Measurements from ENCODE around the gene ZNF217. TPM values are rescaled to one million over a fixed set of nuclear protein-coding genes. Genes with fewer than 3 reads are reported as not detected.

The ZNF217 gene
- total RNA-seq, 2 experiments from 2014 or later: 83.5 to 87.4 TPM

DNA sequence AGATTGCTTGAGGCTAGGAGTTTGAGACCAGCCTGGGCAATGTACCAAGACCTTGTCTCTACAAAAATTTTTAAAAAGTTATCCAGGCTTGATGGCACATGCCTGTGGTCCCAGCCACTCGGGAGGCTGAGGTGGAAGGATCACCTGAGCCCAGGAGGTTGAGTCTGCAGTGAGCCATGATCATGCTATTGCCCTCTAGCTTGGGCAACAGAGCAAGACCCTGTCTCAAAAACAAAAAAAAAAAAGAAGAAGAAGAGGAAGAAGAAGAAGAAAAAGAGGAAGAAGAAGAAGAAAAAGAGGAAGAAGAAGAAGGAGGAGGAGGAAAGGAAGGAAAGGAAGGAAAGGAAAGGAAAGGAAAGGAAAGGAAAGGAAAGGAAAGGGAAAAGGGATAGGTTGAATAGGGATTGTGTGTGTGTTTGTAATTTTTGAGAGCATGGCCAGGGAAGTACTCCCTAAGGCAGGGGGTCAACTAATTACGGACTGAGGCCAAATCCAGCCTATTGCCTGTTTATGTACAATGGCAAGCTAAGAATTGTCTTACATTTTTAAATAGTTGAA, 43.0 kb upstream of the ZNF217 start:
- Mint-ChIP-seq H3K27ac (no peak overlapping the region), H3K27me3 (no peaks in the 10 kb centered on the region), H3K4me1 (ENCODE audit: low read depth) (peaks cover 37% of the 10 kb centered on the region), H3K36me3 (ENCODE audit: low read depth) (no peaks in the 10 kb centered on the region), H3K9me3 (no peaks in the 10 kb centered on the region), H3K4me3 (no peak overlapping the region)
- no peaks in the 10 kb centered on the region for H3K9me3 ChIP-seq (ENCODE audit: control insufficient read depth in 1 of 2, insufficient read depth in 1 of 2, low read length in 2 of 2)
- CTCF ChIA-PET: interaction anchor here (0.6 to 1.0 kb wide), 4 partner anchors 14 to 236 kb away, joined by 3 to 4 read pairs (median 3); no protein-coding TSS in a partner anchor
- DNase-seq (no peak), ATAC-seq (ENCODE audit: poor library complexity) (no peak)
- POLR2A ChIA-PET: interaction anchor here (0.6 kb wide), 1 partner anchor 229 kb away, joined by 3 read pairs; no protein-coding TSS in a partner anchor
- TF ChIP-seq, protein P1, sequence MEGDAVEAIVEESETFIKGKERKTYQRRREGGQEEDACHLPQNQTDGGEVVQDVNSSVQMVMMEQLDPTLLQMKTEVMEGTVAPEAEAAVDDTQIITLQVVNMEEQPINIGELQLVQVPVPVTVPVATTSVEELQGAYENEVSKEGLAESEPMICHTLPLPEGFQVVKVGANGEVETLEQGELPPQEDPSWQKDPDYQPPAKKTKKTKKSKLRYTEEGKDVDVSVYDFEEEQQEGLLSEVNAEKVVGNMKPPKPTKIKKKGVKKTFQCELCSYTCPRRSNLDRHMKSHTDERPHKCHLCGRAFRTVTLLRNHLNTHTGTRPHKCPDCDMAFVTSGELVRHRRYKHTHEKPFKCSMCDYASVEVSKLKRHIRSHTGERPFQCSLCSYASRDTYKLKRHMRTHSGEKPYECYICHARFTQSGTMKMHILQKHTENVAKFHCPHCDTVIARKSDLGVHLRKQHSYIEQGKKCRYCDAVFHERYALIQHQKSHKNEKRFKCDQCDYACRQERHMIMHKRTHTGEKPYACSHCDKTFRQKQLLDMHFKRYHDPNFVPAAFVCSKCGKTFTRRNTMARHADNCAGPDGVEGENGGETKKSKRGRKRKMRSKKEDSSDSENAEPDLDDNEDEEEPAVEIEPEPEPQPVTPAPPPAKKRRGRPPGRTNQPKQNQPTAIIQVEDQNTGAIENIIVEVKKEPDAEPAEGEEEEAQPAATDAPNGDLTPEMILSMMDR (IDR thresholded peaks at IDR 0.05): no peak
- no peak overlapping the region for H3K27ac ChIP-seq (ENCODE audit: low read depth in 1 of 2, low read length in 2 of 2)
- peaks cover 16% of the 10 kb centered on the region for H3K4me1 ChIP-seq (ENCODE audit: insufficient read depth, low read length)
- intact Hi-C loops (cut with DNase I, micrococcal nuclease): loop anchor here in 1 of 2 experiments (5.0 kb wide), 1 partner anchor 34 kb away; no protein-coding TSS in a partner anchor
- H3K36me3 ChIP-seq (ENCODE audit: insufficient read depth, low read length): no peaks in the 10 kb centered on the region
- no peak overlapping the region for H3K4me3 ChIP-seq (ENCODE audit: low read length)
- H3K27me3 ChIP-seq (ENCODE audit: control insufficient read depth in 1 of 2, insufficient read depth in 2 of 2, low read length in 2 of 2): no peaks in the 10 kb centered on the region

DNA sequence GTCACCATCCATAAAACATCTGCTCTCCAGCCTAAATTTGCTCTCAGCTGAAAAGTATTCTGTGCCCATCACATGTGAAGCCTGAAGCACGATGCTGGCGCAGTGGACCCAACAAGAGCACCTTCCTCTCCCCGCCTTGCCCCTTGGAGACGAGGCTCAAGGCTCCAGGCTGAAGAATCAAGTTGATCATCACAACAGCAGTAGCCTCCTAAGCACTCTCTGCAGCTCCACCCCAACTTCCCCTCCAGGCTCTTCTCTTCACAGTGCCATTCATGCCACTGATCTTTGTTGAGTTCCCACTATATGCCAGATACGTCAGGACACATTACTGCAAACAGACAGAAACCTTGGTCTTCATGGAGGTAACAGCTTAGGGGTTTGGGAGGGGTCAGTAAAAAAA, 41.6 kb upstream of the ZNF217 start:
- TF ChIP-seq, protein P1 (IDR thresholded peaks at IDR 0.05): no peak
- Histone ChIP-seq H3K9me3 (ENCODE audit: control insufficient read depth in 1 of 2, insufficient read depth in 1 of 2, low read length in 2 of 2) (no peaks in the 10 kb centered on the region), H3K4me1 (ENCODE audit: insufficient read depth, low read length) (peaks cover 11% of the 10 kb centered on the region), H3K4me3 (ENCODE audit: low read length) (no peak overlapping the region), H3K36me3 (ENCODE audit: insufficient read depth, low read length) (no peaks in the 10 kb centered on the region), H3K27ac (ENCODE audit: low read depth in 1 of 2, low read length in 2 of 2) (no peak overlapping the region), H3K27me3 (ENCODE audit: control insufficient read depth in 1 of 2, insufficient read depth in 2 of 2, low read length in 2 of 2) (no peaks in the 10 kb centered on the region)
- peak overlapping the region; percentile 10 for H3K4me3 Mint-ChIP-seq
- no peak for ATAC-seq (ENCODE audit: poor library complexity)
- peaks cover 32% of the 10 kb centered on the region for H3K4me1 Mint-ChIP-seq (ENCODE audit: low read depth)
- H3K27me3 Mint-ChIP-seq: no peaks in the 10 kb centered on the region
- DNase-seq: no peak
- H3K36me3 Mint-ChIP-seq (ENCODE audit: low read depth): no peaks in the 10 kb centered on the region
- peak overlapping the region; percentile 55 for H3K27ac Mint-ChIP-seq
- ChIA-PET CTCF (interaction anchor here (0.6 to 1.1 kb wide), 2 partner anchors 10 to 87 kb away, joined by 3 read pairs; no protein-coding TSS in a partner anchor), POLR2A (interaction anchor here (0.9 to 1.6 kb wide), 5 partner anchors 9 to 232 kb away, joined by 3 to 5 read pairs (median 3); no protein-coding TSS in a partner anchor)
- intact Hi-C loops (cut with DNase I, micrococcal nuclease): loop anchor here in 1 of 2 experiments (5.0 kb wide), 1 partner anchor 33 kb away; no protein-coding TSS in a partner anchor
- no peaks in the 10 kb centered on the region for H3K9me3 Mint-ChIP-seq

DNA sequence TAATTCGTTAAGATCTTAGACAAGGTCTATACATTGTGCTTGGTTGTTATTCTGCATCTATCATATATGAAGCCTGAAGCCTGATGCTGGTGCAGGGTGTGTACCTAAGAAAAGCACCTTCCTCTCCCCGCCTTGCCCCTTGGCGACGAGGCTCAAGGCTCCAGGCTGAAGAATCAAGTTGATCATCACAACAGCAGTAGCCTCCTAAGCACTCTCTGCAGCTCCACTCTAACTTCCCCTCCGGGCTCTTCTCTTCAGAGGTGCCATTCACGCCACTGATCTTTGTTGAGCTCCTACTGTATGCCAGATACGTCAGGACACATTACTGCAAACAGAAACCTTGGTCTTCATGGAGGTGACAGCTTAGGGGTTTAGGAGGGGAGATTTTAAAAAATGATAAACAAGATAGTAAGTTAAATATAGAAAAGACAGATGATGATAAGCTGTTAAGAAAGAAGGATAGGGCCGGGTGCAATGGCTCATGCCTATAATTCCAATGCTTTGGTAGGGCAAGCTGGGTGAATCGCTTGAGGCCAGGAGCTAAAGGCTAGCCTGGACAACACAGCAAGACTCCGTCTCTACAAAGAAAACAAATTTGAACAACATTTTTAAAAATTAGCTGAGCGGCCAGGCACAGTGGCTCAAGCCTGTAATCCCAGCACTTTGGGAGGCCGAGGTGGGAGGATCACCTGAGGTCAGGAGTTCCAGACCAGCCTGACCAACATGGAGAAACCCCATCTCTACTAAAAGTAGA, 38.4 kb upstream of the ZNF217 start:
- Histone ChIP-seq H3K36me3 (ENCODE audit: insufficient read depth, low read length) (no peaks in the 10 kb centered on the region), H3K9me3 (ENCODE audit: control insufficient read depth in 1 of 2, insufficient read depth in 1 of 2, low read length in 2 of 2) (no peaks in the 10 kb centered on the region), H3K4me3 (ENCODE audit: low read length) (no peak overlapping the region), H3K27ac (ENCODE audit: low read depth in 1 of 2, low read length in 2 of 2) (no peak overlapping the region), H3K4me1 (ENCODE audit: insufficient read depth, low read length) (peaks cover 11% of the 10 kb centered on the region), H3K27me3 (ENCODE audit: control insufficient read depth in 1 of 2, insufficient read depth in 2 of 2, low read length in 2 of 2) (no peaks in the 10 kb centered on the region)
- ATAC-seq (ENCODE audit: poor library complexity) (no peak), DNase-seq (no peak)
- POLR2A ChIA-PET: interaction anchor here (1.3 kb wide), 1 partner anchor 11 kb away, joined by 5 read pairs; no protein-coding TSS in a partner anchor
- TF ChIP-seq, protein P1 (IDR thresholded peaks at IDR 0.05): no peak
- Mint-ChIP-seq H3K36me3 (ENCODE audit: low read depth) (no peaks in the 10 kb centered on the region), H3K4me1 (ENCODE audit: low read depth) (peaks cover 21% of the 10 kb centered on the region), H3K4me3 (no peak overlapping the region), H3K27ac (no peak overlapping the region), H3K9me3 (no peaks in the 10 kb centered on the region), H3K27me3 (no peaks in the 10 kb centered on the region)
- CTCF ChIA-PET: no interaction called here
- intact Hi-C loops (cut with DNase I, micrococcal nuclease): no loop called here
